NCI-H446 treated with DMSO at 0.1 percent for 48 hours (cell line): ENCODE results near the gene MAP3K20.
"Not testable (repeated sequence)": the region's sequence is repeated elsewhere in the genome, so short reads cannot be mapped to it uniquely, and the experiment has no call there.

Experiments
- DNase-seq: peaks from one replicate; lab custom pipeline; 2025; lab: John Stamatoyannopoulos, UW

MAP3K20 gene

GRCh38 chr2:173279527-173279868 is 203.9 kb downstream of the MAP3K20 start:
- DNase-seq = no peak

GRCh38 chr2:173280853-173281252 is 205.2 kb downstream of the MAP3K20 start:
- DNase-seq = no peak

GRCh38 chr2:173281898-173282297 is 206.3 kb downstream of the MAP3K20 start:
- not testable (repeated sequence) for DNase-seq

GRCh38 chr2:173282795-173283545 is 207.3 kb downstream of the MAP3K20 start:
- DNase-seq = peak; percentile 33

- DNase-seq = no peak
These were observed 210.6 kb downstream of the MAP3K20 start for GRCh38 chr2:173286153-173286809.

- DNase-seq = no peak
These were observed 211.9 kb downstream of the MAP3K20 start for GRCh38 chr2:173287594-173287993.

GRCh38 chr2:173288561-173288960 is 212.9 kb downstream of the MAP3K20 start:
- DNase-seq = no peak

- no peak for DNase-seq
These were observed 214.4 kb downstream of the MAP3K20 start for GRCh38 chr2:173290046-173290445.

GRCh38 chr2:173290518-173290917 is 214.9 kb downstream of the MAP3K20 start:
- no peak for DNase-seq

- DNase-seq = no peak
These were observed 215.8 kb downstream of the MAP3K20 start for GRCh38 chr2:173291412-173291811.

GRCh38 chr2:173296235-173296634 is 220.6 kb downstream of the MAP3K20 start:
- no peak for DNase-seq

GRCh38 chr2:173298536-173299097 is 223.0 kb downstream of the MAP3K20 start:
- DNase-seq = no peak

GRCh38 chr2:173299764-173300163 is 224.1 kb downstream of the MAP3K20 start:
- no peak for DNase-seq

GRCh38 chr2:173300458-173300857 is 224.8 kb downstream of the MAP3K20 start:
- no peak for DNase-seq

- not testable (repeated sequence) for DNase-seq
These were observed 225.9 kb downstream of the MAP3K20 start for GRCh38 chr2:173301549-173301948.

- DNase-seq = no peak
These were observed 229.7 kb downstream of the MAP3K20 start for GRCh38 chr2:173305303-173305702.

- no peak for DNase-seq
These were observed 231.6 kb downstream of the MAP3K20 start for GRCh38 chr2:173307293-173307692.

- not testable (repeated sequence) for DNase-seq
These were observed 233.7 kb downstream of the MAP3K20 start for GRCh38 chr2:173309370-173309769.

GRCh38 chr2:173311844-173312606 is 236.4 kb downstream of the MAP3K20 start:
- no peak for DNase-seq
